HG03354 (cell line): ENCODE data around the gene SSBP4.

Experiments used
- ATAC-seq: cut with Tn5 transposase; IDR thresholded peaks from one replicate; pipeline ENCODE4 v1.9.1; 2021; ENCODE audit warnings: mild to moderate bottlenecking; ENCODE audit not compliant: unreplicated experiment, poor library complexity, severe bottlenecking

The SSBP4 gene

GRCh38 chr19:18440936-18441803, 22.0 kb downstream of the SSBP4 start:
- no peak for ATAC-seq

DNA sequence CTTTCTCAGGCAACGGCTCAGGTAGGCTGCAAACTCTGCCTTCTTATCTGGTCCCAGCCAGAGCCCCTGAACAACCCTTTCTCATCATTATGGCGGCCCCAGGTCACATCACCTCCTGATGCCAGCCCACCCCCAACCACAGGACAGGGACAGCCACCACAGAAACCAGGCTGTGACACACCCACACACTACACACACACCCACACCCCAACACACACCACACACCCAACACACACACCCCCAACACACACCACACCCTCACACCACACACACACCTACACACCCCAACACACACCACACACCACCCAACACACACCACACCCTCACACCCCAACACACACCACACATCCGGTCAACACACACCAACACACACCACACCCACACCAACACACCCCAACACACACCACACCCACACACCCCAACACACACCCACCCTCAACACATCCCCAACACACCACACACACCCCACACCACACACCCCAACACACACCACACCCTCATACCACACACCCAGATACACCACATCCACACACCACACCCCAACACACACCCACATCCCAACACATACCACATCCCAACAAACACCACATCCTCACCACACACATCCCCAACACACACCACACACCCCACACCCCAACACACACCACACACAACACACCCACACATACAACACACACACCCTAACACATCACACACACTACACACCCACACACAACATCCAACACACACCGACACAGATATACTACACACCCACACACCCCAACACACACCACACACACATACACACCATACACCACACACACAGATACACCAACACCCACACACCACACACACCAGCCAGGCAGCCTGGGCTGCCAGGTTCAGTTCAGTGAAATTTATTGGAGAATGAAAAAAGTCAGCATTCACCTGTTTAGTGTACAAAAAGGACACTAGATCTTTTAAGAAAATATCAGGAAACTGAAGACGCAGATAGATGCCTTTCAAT, 22.9 kb downstream of the SSBP4 start:
- no peak for ATAC-seq

DNA sequence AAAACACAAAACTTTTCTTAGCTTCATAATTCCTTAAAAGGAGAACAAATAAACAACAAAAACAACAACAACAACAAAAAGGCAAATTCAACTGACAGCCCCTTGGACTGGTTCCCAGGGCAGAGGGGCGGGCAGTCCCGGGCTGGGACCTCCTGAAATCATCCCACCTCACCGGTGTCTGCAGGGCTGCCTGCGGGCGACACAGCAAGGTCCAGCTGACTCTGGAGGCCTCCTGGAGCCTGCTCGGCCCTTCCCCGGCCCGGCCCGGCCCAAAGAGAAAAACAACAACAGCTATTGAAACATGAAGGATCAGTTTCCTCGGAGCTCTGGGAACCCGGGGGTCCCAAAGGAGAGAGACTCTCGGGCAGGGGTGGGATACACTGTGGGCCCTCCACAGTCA, 23.7 kb downstream of the SSBP4 start:
- ATAC-seq, result no peak

GRCh38 chr19:18443406-18443805, 24.2 kb downstream of the SSBP4 start:
- ATAC-seq, result no peak

- no peak for ATAC-seq
These were observed 24.6 kb downstream of the SSBP4 start for GRCh38 chr19:18443831-18444230.

- ATAC-seq, result no peak
These were observed 25.3 kb downstream of the SSBP4 start for GRCh38 chr19:18444513-18444912.

DNA sequence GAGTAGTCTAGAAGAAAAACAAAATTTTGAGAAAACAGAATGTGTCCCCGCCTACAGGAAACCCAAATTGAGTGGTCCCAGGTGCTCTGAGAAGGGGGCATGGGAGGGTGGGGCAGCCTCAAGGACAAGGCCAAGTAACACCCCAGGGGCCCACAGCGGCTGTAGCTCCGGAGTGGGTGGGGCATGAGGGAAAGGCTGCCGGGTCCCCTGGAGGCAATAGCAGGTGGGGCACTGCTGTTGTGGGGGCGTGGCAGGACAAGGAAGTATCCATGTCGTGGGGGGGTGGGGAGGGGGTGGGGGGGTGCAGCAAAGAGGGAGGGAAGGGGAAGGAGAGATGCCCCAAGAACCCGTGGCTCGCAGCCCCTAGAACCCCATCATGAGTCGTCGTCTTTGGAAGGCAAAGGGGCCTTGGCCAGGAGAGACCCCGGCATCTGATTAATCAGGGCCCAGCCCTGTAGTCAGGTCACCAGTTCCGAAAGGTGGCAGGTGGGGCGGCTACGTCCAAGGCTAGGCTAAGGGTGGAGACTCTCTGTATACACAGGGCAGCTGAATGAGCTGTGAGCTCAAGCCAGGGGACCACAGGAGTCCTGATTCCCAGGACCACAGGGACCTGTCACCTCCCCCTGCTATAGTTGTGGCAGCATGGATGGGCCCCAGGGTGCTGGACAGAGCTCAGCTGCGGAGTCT, 26.2 kb downstream of the SSBP4 start:
- ATAC-seq, result no peak

GRCh38 chr19:18446145-18446810, 27.1 kb downstream of the SSBP4 start:
- no peak for ATAC-seq

DNA sequence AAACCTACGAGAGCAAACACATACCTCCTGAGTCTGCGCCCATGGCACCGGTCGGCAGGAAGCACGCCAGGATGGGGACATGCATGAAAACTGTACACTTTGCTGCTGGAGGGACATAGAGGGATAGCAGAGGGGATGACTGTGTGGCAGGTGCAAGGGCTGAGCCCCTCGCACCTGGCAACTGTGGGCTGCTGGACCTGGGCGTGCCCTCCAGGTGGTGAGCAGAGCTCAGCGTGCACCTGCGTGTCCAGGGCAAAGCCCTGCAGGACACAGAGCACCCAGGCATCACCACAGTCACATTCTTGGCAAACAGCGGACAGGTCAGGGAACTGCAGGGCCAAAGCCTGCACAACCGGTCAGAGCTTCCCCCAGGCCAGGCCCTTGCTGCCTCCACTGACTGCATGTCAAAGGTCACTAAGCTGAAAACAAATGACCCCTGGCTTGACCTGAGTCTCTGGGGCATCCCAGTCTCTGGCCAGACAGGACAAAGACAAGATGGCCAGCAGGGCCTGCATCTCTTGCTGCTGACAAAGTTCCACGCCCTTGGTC, 27.7 kb downstream of the SSBP4 start:
- ATAC-seq, result no peak

- ATAC-seq, result no peak
These were observed 30.4 kb downstream of the SSBP4 start for GRCh38 chr19:18449552-18449951.

DNA sequence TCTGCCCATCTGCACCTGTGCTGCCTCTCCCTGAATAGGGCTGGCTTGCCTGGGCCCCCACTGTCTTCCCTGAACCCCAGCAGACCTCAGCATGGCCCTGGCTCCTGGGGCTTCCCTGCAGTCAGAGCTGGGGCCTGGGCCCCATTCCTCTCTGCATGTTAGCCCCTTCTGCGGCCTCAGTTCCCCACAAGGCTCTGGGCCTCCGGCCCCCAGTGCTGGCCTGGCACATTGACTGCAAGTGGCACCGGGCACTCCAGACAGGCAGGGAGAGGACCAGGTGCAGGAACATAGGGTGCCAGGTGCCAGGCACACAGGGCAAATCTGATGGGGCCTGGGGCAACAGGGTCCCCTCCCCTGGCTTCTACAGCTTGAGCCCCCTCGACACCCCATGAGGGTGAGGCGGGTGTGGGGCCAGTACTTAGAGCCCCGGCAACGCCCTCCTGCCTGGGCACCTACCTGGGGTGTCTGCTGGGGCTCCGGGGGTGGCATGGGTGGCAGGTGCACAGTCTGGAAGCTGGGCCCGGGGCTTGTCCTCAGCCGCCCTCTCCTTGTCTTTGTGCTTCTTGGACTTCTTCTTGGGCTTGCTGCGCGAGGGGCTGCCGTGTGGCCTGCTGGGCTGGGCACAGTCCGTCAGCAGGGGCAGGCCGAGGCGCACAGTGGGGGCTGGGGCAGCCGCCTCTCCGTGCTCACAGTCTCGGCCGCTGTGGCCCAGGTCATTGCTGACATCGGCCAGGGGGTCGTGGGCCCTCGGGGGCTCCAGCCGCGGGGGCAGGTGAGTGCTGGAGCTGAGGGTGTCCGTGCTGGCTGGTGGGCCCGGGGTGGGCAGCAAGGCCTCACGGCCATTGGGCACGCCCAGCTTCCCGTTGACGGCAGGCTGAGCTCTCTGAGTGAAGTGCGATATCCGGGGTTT, 31.1 kb downstream of the SSBP4 start:
- no peak for ATAC-seq

GRCh38 chr19:18450931-18451836, 32.0 kb downstream of the SSBP4 start:
- peak; percentile 62 for ATAC-seq

GRCh38 chr19:18452386-18452785, 33.2 kb downstream of the SSBP4 start:
- ATAC-seq, result no peak

DNA sequence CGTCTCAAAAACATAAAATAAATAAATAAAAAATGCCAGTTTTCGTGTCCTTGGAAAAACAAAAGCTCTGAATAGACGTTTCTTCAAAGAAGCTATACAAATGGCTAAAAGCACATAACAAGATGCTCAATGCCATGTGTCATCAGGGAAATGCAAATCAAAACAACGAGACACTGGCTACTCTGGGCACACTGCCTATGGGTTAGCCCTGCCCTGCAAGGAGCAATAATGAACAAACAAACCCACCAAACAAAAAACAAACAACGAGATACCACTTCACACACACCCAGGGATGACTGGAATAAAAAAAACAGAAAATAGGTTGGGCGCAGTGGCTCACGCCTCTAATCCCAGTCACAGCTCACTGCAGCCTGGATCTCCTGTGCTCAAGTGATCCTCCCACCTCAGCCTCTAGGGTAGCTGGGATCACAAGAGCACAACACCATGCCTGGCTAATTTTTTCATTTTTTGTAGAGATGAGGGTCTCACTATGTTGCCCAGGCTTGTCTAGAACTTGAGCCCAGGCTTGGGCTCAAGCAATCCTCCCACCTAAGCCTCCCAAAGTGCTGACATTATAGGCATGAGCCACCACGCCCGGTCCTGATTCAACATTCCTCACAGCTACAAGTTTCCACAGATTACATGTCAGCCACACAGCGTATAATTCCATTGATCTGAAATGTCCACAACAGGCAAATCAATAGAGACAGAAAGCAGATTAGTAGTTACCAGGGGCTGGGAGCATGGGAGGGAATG, 34.2 kb downstream of the SSBP4 start:
- no peak for ATAC-seq

DNA sequence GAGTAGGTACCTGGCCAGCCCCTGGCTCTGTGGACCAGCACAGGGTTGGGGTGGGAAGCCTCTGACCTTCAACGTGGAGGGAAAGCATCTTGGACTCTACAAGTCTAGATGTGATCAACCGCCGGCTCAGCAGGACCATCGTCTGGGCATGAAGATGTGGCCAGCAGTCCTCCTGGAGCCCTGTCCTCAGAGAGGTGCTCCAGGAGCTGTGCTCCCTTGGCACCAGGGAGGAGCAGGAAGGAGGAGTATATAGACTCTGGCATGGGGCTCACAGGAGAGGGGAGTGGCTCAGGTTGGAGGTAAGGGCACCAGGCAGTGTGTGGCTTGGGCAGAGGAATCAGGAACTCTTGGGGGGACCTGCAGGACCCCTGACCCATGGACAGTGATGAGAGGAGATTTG, 37.1 kb downstream of the SSBP4 start:
- ATAC-seq, result no peak

DNA sequence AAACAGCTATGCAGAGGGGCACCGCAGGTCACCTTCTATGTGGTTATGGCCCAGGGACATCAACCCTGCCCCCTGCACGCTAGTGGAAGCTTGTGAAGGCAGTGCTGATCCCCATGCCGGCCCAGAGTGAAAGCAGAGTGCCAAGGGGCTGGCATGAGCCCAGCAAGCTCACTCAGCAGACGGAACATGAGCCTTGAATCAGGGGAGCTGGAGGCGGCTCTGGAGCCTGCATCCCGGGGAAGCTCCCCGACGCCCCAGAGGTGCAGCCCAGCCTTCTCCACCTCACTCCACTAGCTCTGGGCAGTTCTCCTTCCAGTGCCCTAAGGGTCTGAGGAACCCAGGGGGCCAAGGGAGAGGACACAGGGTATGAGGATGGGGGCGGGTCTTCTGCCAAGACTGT, 37.8 kb downstream of the SSBP4 start:
- no peak for ATAC-seq
